ENCODE measurements around the gene WDR7. TPM values are rescaled to one million over a fixed set of nuclear protein-coding genes. Genes with fewer than 3 reads are reported as not detected.

WDR7 gene
- total RNA-seq, 6 donors from 2014 or later = 17.8 to 58.7 (median 26.7) TPM

GRCh38 chr18:56843241-56843640, 192.1 kb downstream of the WDR7 start:
- H3K4me1 ChIP-seq = no peaks in the 10 kb centered on the region
- ATAC-seq (ENCODE audit: low FRiP score in 2 of 2) (no peak), DNase-seq (no peak)
- 94 to 96% methylated on average over 4 of the region's 4 CpGs for WGBS, 2 donors
- H3K27ac ChIP-seq = no peak overlapping the region
- H3K36me3 ChIP-seq = no peaks in the 10 kb centered on the region
- TF ChIP-seq CTCF (IDR thresholded peaks at IDR 0.05) (no peak), POLR2A (IDR thresholded peaks at IDR 0.05) (no peak), POLR2AphosphoS5 (IDR thresholded peaks at IDR 0.05) (no peak), EP300 (IDR thresholded peaks at IDR 0.05) (no peak)
- H3K9me3 ChIP-seq = no peaks in the 10 kb centered on the region
- no peak overlapping the region for H3K4me3 ChIP-seq
- no peaks in the 10 kb centered on the region for H3K27me3 ChIP-seq

- DNase-seq (no peak), ATAC-seq (ENCODE audit: low FRiP score in 2 of 2) (no peak)
- Histone ChIP-seq H3K27me3 (no peaks in the 10 kb centered on the region), H3K36me3 (no peaks in the 10 kb centered on the region), H3K4me1 (no peaks in the 10 kb centered on the region), H3K27ac (no peak overlapping the region), H3K9me3 (no peaks in the 10 kb centered on the region), H3K4me3 (no peak overlapping the region)
- 94 to 100% methylated on average over 1 of the region's 1 CpG for WGBS, 2 donors
- TF ChIP-seq EP300 (IDR thresholded peaks at IDR 0.05) = no peak
- no peak for TF ChIP-seq POLR2AphosphoS5 (IDR thresholded peaks at IDR 0.05)
- no peak for TF ChIP-seq CTCF (IDR thresholded peaks at IDR 0.05)
- no peak for TF ChIP-seq POLR2A (IDR thresholded peaks at IDR 0.05)
Measured at GRCh38 chr18:56844556-56844955, 193.4 kb downstream of the WDR7 start.

- Histone ChIP-seq H3K9me3 (no peaks in the 10 kb centered on the region), H3K27ac (no peak overlapping the region), H3K4me3 (no peak overlapping the region), H3K27me3 (no peaks in the 10 kb centered on the region), H3K36me3 (no peaks in the 10 kb centered on the region), H3K4me1 (no peaks in the 10 kb centered on the region)
- WGBS, 2 donors = 54 to 59% methylated on average over 1 of the region's 1 CpG
- DNase-seq = no peak
- peak in 1 of 2 donors; percentile 41 for ATAC-seq (ENCODE audit: low FRiP score in 2 of 2)
- TF ChIP-seq CTCF (IDR thresholded peaks at IDR 0.05) (no peak), POLR2A (IDR thresholded peaks at IDR 0.05) (no peak), POLR2AphosphoS5 (IDR thresholded peaks at IDR 0.05) (no peak), EP300 (IDR thresholded peaks at IDR 0.05) (no peak)
Measured at GRCh38 chr18:56851774-56852173, 200.6 kb downstream of the WDR7 start.

GRCh38 chr18:56853961-56854360, 202.8 kb downstream of the WDR7 start:
- H3K27me3 ChIP-seq = no peaks in the 10 kb centered on the region
- DNase-seq (no peak), ATAC-seq (ENCODE audit: low FRiP score in 2 of 2) (no peak)
- 85 to 87% methylated on average over 5 of the region's 5 CpGs for WGBS, 2 donors
- H3K4me1 ChIP-seq = no peaks in the 10 kb centered on the region
- H3K4me3 ChIP-seq = no peak overlapping the region
- TF ChIP-seq EP300 (IDR thresholded peaks at IDR 0.05) = no peak
- TF ChIP-seq CTCF (IDR thresholded peaks at IDR 0.05) = no peak
- TF ChIP-seq POLR2AphosphoS5 (IDR thresholded peaks at IDR 0.05) = no peak
- no peak for TF ChIP-seq POLR2A (IDR thresholded peaks at IDR 0.05)
- no peaks in the 10 kb centered on the region for H3K36me3 ChIP-seq
- no peak overlapping the region for H3K27ac ChIP-seq
- no peaks in the 10 kb centered on the region for H3K9me3 ChIP-seq

- Histone ChIP-seq H3K4me3 (no peak overlapping the region), H3K36me3 (no peaks in the 10 kb centered on the region), H3K27ac (no peak overlapping the region), H3K27me3 (no peaks in the 10 kb centered on the region), H3K4me1 (no peaks in the 10 kb centered on the region), H3K9me3 (no peaks in the 10 kb centered on the region)
- WGBS, 2 donors = 73 to 82% methylated on average over 6 of the region's 6 CpGs
- DNase-seq = no peak
- no peak for ATAC-seq (ENCODE audit: low FRiP score in 2 of 2)
- TF ChIP-seq CTCF (IDR thresholded peaks at IDR 0.05) (no peak), POLR2AphosphoS5 (IDR thresholded peaks at IDR 0.05) (no peak), POLR2A (IDR thresholded peaks at IDR 0.05) (no peak), EP300 (IDR thresholded peaks at IDR 0.05) (no peak)
Measured at GRCh38 chr18:56861244-56861643, 210.1 kb downstream of the WDR7 start.
